ENCODE measurements around the gene TMEM79. TPM values are rescaled to one million over a fixed set of nuclear protein-coding genes. Genes with fewer than 3 reads are reported as not detected.

Gene TMEM79
- total RNA-seq, 1 experiment from 2014 or later: 9.1 TPM

Other genes with a start within 250 kb of the TMEM79 start
- 66.6 and 75.2 TPM in 2 replicates for gene UBQLN4, start 230.5 kb upstream of the TMEM79 start, total RNA-seq (2021)
- gene LAMTOR2, start 229.5 kb upstream of the TMEM79 start, total RNA-seq (2021): 52.0 and 63.6 TPM in 2 replicates
- 0.47 and 0.66 TPM in 2 replicates for gene RAB25, start 223.2 kb upstream of the TMEM79 start, total RNA-seq (2021)
- gene MEX3A, start 201.9 kb upstream of the TMEM79 start, total RNA-seq (2021): 90.0 and 92.5 TPM in 2 replicates
- 204 and 225 TPM in 2 replicates for gene LMNA, start 169.6 kb upstream of the TMEM79 start, total RNA-seq (2021)
- gene SEMA4A, start 130.7 kb upstream of the TMEM79 start, total RNA-seq (2021): 0.77 and 0.92 TPM in 2 replicates
- 28.9 and 30.9 TPM in 2 replicates for gene SLC25A44, start 90.2 kb upstream of the TMEM79 start, total RNA-seq (2021)
- gene PMF1, start 71.3 kb upstream of the TMEM79 start, total RNA-seq (2021): 89.6 and 96.6 TPM in 2 replicates
- gene BGLAP, start 42.1 kb upstream of the TMEM79 start, total RNA-seq (2021): 2.4 and 2.8 TPM in 2 replicates
- 4.1 and 5.4 TPM in 2 replicates for gene PAQR6, start 36.3 kb upstream of the TMEM79 start, total RNA-seq (2021)
- gene SMG5, start 1.5 kb upstream of the TMEM79 start, total RNA-seq (2021): 107 and 129 TPM in 2 replicates
- gene GLMP, start 11.4 kb downstream of the TMEM79 start, total RNA-seq (2021): 30.3 and 37.2 TPM in 2 replicates
- not detected in 2 replicates for gene VHLL, start 15.0 kb downstream of the TMEM79 start, total RNA-seq (2021)
- 619 and 678 TPM in 2 replicates for gene CCT3, start 54.0 kb downstream of the TMEM79 start, total RNA-seq (2021)
- gene TSACC, start 54.2 kb downstream of the TMEM79 start, total RNA-seq (2021): 1.0 TPM in 1 of 2 replicates, not detected in the other
- gene RHBG, start 84.9 kb downstream of the TMEM79 start, total RNA-seq (2021): not detected in 2 replicates
- 18.3 and 21.8 TPM in 2 replicates for gene MEF2D, start 216.4 kb downstream of the TMEM79 start, total RNA-seq (2021)

Measured in A673 (cell line).